Heart left ventricle (tissue), 13 donors: ENCODE data around the gene CPNE7.

Experiments
- CTCF ChIP-seq, 12 donors: fragments of 200-600 bp; sonication (generic) in 4 of 12; IDR thresholded peaks; one replicate each; pipeline versions ENCODE4 v1.5.0 to v1.8.0; 2018 to 2022; ENCODE audit warnings: antibody characterized with exemption in 12 of 12, mild to moderate bottlenecking in 5 of 12
- POLR2A ChIP-seq, 2 donors: fragments of 450-650 bp; IDR thresholded peaks; one replicate each; pipeline ENCODE4 v1.6.1; 2017; ENCODE audit warnings: antibody characterized with exemption in 2 of 2, mild to moderate bottlenecking in 2 of 2, moderate library complexity in 2 of 2
- donor health status: ischemic (EF 13 %, LVEDD 7.1; RV severe dilation, severe dysfunction).
- donor health status: DM: no; HTN: yes; CAD: no.
- donor health status: DM: no; HTN: no; CAD: no.
- donor health status: ischemic (EF 25% LVEDD 6.9; RV normal size, moderate dysfunction).
- donor health status: ischemic (EF 25% LVEDD 5.7; RV mildly dilated, moderate dysfunction).
- donor health status: ischemic (EF 35%, LVEDD 5.7; RV mildly dilated, moderate dysfunction).
- donor health status: nonischemic (EF 11% LVEDD 7.7; RV severe dilation, severe dysfunction).
- donor health status: DM: yes; HTN: yes; CAD: no.
- donor health status: PGD.
- donor health status: ischemic (EF 29% LVEDD 5.4; RV normal size, mild dysfunction).
- donor health status: nonischemic (EF 23%, LVEDD 6.1; RV moderate dilation, normal function).

GRCh38 chr16:89544713-89545043, 30.9 kb upstream of the CPNE7 start:
- no peak for TF ChIP-seq CTCF (IDR thresholded peaks at IDR 0.05)
- no peak for TF ChIP-seq POLR2A (IDR thresholded peaks at IDR 0.05)
